Activated T-cell treated with anti-CD3 and anti-CD28 coated beads, Interleukin-2, amount 50 U/mL, for 24 hours (primary cell): ENCODE measurements around the gene TUBA8.
"Not testable (repeated sequence)": the region's sequence is repeated elsewhere in the genome, so short reads cannot be mapped to it uniquely, and the experiment has no call there.

Experiments
- DNase-seq: peaks from one replicate; pipeline ENCODE4 v3.0.0-alpha.2; 2020
- H3K27ac Mint-ChIP-seq: 2 replicates; pipeline ENCODE4 v1.8.0; 2020; ENCODE audit warnings: mild to moderate bottlenecking, mixed read lengths
- H3K27me3 Mint-ChIP-seq: 2 replicates; pipeline ENCODE4 v1.8.0; 2020; ENCODE audit warnings: mixed read lengths
- H3K36me3 Mint-ChIP-seq: 2 replicates; pipeline ENCODE4 v1.8.0; 2020; ENCODE audit warnings: low read depth, mixed read lengths
- H3K4me1 Mint-ChIP-seq: 2 replicates; pipeline ENCODE4 v1.8.0; 2020; ENCODE audit warnings: low read depth, mixed read lengths
- H3K4me3 Mint-ChIP-seq: 2 replicates; pipeline ENCODE4 v1.8.0; 2020; ENCODE audit warnings: mild to moderate bottlenecking, moderate library complexity, mixed read lengths
- H3K9me3 Mint-ChIP-seq: 2 replicates; pipeline ENCODE4 v1.8.0; 2020; ENCODE audit warnings: mixed read lengths

Gene TUBA8

GRCh38 chr22:18147791-18148190 is 37.2 kb downstream of the TUBA8 start:
- H3K4me3 Mint-ChIP-seq: no peak overlapping the region
- H3K36me3 Mint-ChIP-seq: peaks cover 2% of the 10 kb centered on the region
- H3K27me3 Mint-ChIP-seq: no peaks in the 10 kb centered on the region
- H3K9me3 Mint-ChIP-seq: no peaks in the 10 kb centered on the region
- peak; percentile 18 for DNase-seq
- H3K27ac Mint-ChIP-seq: no peak overlapping the region
- H3K4me1 Mint-ChIP-seq: peaks cover 37% of the 10 kb centered on the region

- DNase-seq: peak; percentile 24
- Mint-ChIP-seq H3K4me3 (peak overlapping the region; percentile 41), H3K27me3 (no peaks in the 10 kb centered on the region), H3K9me3 (no peaks in the 10 kb centered on the region), H3K4me1 (peaks cover 38% of the 10 kb centered on the region), H3K27ac (no peak overlapping the region), H3K36me3 (peaks cover 2% of the 10 kb centered on the region)
These were observed 37.8 kb downstream of the TUBA8 start for GRCh38 chr22:18148293-18148965.

GRCh38 chr22:18152519-18152918 is 41.9 kb downstream of the TUBA8 start:
- peaks cover 5% of the 10 kb centered on the region for H3K36me3 Mint-ChIP-seq
- H3K27ac Mint-ChIP-seq: no peak overlapping the region
- DNase-seq: peak; percentile 38
- no peaks in the 10 kb centered on the region for H3K9me3 Mint-ChIP-seq
- no peaks in the 10 kb centered on the region for H3K27me3 Mint-ChIP-seq
- peak overlapping the region; percentile 50 for H3K4me3 Mint-ChIP-seq
- peaks cover 42% of the 10 kb centered on the region for H3K4me1 Mint-ChIP-seq

- Mint-ChIP-seq H3K4me1 (peaks cover 31% of the 10 kb centered on the region), H3K9me3 (no peaks in the 10 kb centered on the region)
These were observed 44.3 kb downstream of the TUBA8 start for GRCh38 chr22:18154821-18155390.

GRCh38 chr22:18155546-18155945 is 44.9 kb downstream of the TUBA8 start:
- H3K27ac Mint-ChIP-seq, DNase-seq, H3K36me3 Mint-ChIP-seq, H3K4me3 Mint-ChIP-seq, H3K27me3 Mint-ChIP-seq, H3K9me3 Mint-ChIP-seq: not testable (repeated sequence)
- H3K4me1 Mint-ChIP-seq: peaks cover 25% of the 10 kb centered on the region

More at GRCh38 chr22:18154821-18155390, 44.3 kb downstream of the TUBA8 start:
- no peaks in the 10 kb centered on the region for H3K27me3 Mint-ChIP-seq
- no peak overlapping the region for H3K27ac Mint-ChIP-seq
- no peak overlapping the region for H3K4me3 Mint-ChIP-seq
- peaks cover 8% of the 10 kb centered on the region for H3K36me3 Mint-ChIP-seq
- DNase-seq: no peak

- Mint-ChIP-seq H3K27ac (no peak overlapping the region), H3K9me3 (no peaks in the 10 kb centered on the region), H3K4me3 (no peak overlapping the region), H3K27me3 (no peaks in the 10 kb centered on the region), H3K4me1 (peaks cover 11% of the 10 kb centered on the region), H3K36me3 (peaks cover 6% of the 10 kb centered on the region)
- peak; percentile 66 for DNase-seq
These were observed 46.5 kb downstream of the TUBA8 start for GRCh38 chr22:18156878-18157713.

GRCh38 chr22:18157714-18158028 is 47.1 kb downstream of the TUBA8 start:
- no peak overlapping the region for H3K4me3 Mint-ChIP-seq
- no peaks in the 10 kb centered on the region for H3K27me3 Mint-ChIP-seq
- no peak for DNase-seq
- H3K36me3 Mint-ChIP-seq: peaks cover 6% of the 10 kb centered on the region
- H3K9me3 Mint-ChIP-seq: no peaks in the 10 kb centered on the region
- peaks cover 6% of the 10 kb centered on the region for H3K4me1 Mint-ChIP-seq
- H3K27ac Mint-ChIP-seq: no peak overlapping the region

GRCh38 chr22:18160641-18161040 is 50.0 kb downstream of the TUBA8 start:
- H3K27ac Mint-ChIP-seq, H3K4me3 Mint-ChIP-seq, H3K9me3 Mint-ChIP-seq, H3K4me1 Mint-ChIP-seq, H3K27me3 Mint-ChIP-seq, DNase-seq: not testable (repeated sequence)
- peaks cover 13% of the 10 kb centered on the region for H3K36me3 Mint-ChIP-seq

GRCh38 chr22:18163843-18164242 is 53.2 kb downstream of the TUBA8 start:
- not testable (repeated sequence) for H3K9me3 Mint-ChIP-seq, H3K27ac Mint-ChIP-seq, H3K4me1 Mint-ChIP-seq, H3K4me3 Mint-ChIP-seq, H3K27me3 Mint-ChIP-seq, DNase-seq
- H3K36me3 Mint-ChIP-seq: peaks cover 25% of the 10 kb centered on the region

- H3K27me3 Mint-ChIP-seq, H3K9me3 Mint-ChIP-seq, H3K27ac Mint-ChIP-seq, H3K4me1 Mint-ChIP-seq, H3K4me3 Mint-ChIP-seq, DNase-seq: not testable (repeated sequence)
- H3K36me3 Mint-ChIP-seq: peaks cover 30% of the 10 kb centered on the region
These were observed 54.0 kb downstream of the TUBA8 start for GRCh38 chr22:18164584-18164983.

- not testable (repeated sequence) for H3K27me3 Mint-ChIP-seq, H3K4me3 Mint-ChIP-seq, DNase-seq, H3K4me1 Mint-ChIP-seq, H3K27ac Mint-ChIP-seq, H3K9me3 Mint-ChIP-seq
- H3K36me3 Mint-ChIP-seq: peaks cover 30% of the 10 kb centered on the region
These were observed 54.7 kb downstream of the TUBA8 start for GRCh38 chr22:18165356-18165755.

- not testable (repeated sequence) for H3K4me3 Mint-ChIP-seq, H3K9me3 Mint-ChIP-seq, H3K27ac Mint-ChIP-seq, DNase-seq, H3K4me1 Mint-ChIP-seq, H3K27me3 Mint-ChIP-seq
- peaks cover 30% of the 10 kb centered on the region for H3K36me3 Mint-ChIP-seq
These were observed 59.7 kb downstream of the TUBA8 start for GRCh38 chr22:18170284-18170683.

GRCh38 chr22:18172203-18172602 is 61.6 kb downstream of the TUBA8 start:
- not testable (repeated sequence) for H3K27me3 Mint-ChIP-seq, H3K4me1 Mint-ChIP-seq, DNase-seq, H3K4me3 Mint-ChIP-seq, H3K27ac Mint-ChIP-seq, H3K9me3 Mint-ChIP-seq
- peaks cover 26% of the 10 kb centered on the region for H3K36me3 Mint-ChIP-seq

- DNase-seq, H3K4me1 Mint-ChIP-seq, H3K27me3 Mint-ChIP-seq, H3K9me3 Mint-ChIP-seq, H3K4me3 Mint-ChIP-seq, H3K27ac Mint-ChIP-seq: not testable (repeated sequence)
- H3K36me3 Mint-ChIP-seq: peaks cover 24% of the 10 kb centered on the region
These were observed 62.2 kb downstream of the TUBA8 start for GRCh38 chr22:18172776-18173175.

GRCh38 chr22:18173441-18173840 is 62.8 kb downstream of the TUBA8 start:
- not testable (repeated sequence) for H3K4me3 Mint-ChIP-seq, H3K27ac Mint-ChIP-seq, H3K9me3 Mint-ChIP-seq, DNase-seq, H3K4me1 Mint-ChIP-seq, H3K27me3 Mint-ChIP-seq
- peaks cover 17% of the 10 kb centered on the region for H3K36me3 Mint-ChIP-seq
